HCT116 (cell line): Measurements from ENCODE around the gene PLEK2. TPM values are rescaled to one million over a fixed set of nuclear protein-coding genes. Genes with fewer than 3 reads are reported as not detected.

Experiments used
- ATAC-seq: fragments of 200-7000 bp; cut with Tn5 transposase; 2 replicates; pipeline ENCODE4 v1.9.1; 2020; ENCODE audit warnings: mild to moderate bottlenecking, moderate library complexity
- BruUV-seq: library from RNA; stranded (reverse); fragments of 400-500 nt; replicated peaks from 2 replicates; lab custom pipeline; 2021; lab: Mats Ljungman, UMichigan
- CTCF ChIA-PET: fragments of 300-600 bp; sonication (Branson Sonifier 250); formaldehyde crosslinking; loops from one replicate; lab custom pipeline; 2021; ENCODE audit warnings: antibody characterized with exemption; lab: Charles Lee
- POLR2A ChIA-PET: fragments of 300-600, 350-600 bp; sonication (Branson Sonifier 250); formaldehyde crosslinking; loops from one replicate; lab custom pipeline; 2021; ENCODE audit warnings: antibody characterized with exemption; lab: Charles Lee
- RAD21 ChIA-PET, 2 experiments: fragments of 300-600 bp; sonication (Branson Sonifier 250); formaldehyde crosslinking; loops; one replicate each; lab custom pipeline; 2023; ENCODE audit warnings: low total read pairs in 2 of 2; ENCODE audit not compliant: uncharacterized antibody in 2 of 2, unreplicated experiment in 2 of 2, low non-redundant PET in 1 of 2; lab: Charles Lee
- DNase-seq: peaks from one replicate; pipeline ENCODE4 v3.0.0-alpha.2; 2010; ENCODE audit warnings: low read depth, low spot score
- H2AFZ ChIP-seq: fragments of 200-600 bp; shearing (Covaris generic), sonication (generic); 2 replicates; pipeline ENCODE4 v1.6.1; 2017; ENCODE audit warnings: low read depth, mixed run types, mixed read lengths, antibody characterized with exemption, low read length; ENCODE audit not compliant: poor library complexity, severe bottlenecking
- H3K27ac ChIP-seq: 2 replicates; pipeline ENCODE4 v1.5.1; 2012; ENCODE audit warnings: low read depth, low read length
- H3K27me3 ChIP-seq: fragments of 200-600 bp; sonication (generic); 2 replicates; pipeline ENCODE4 v1.6.1; 2016; ENCODE audit warnings: mixed run types, low read length, mixed read lengths; ENCODE audit not compliant: insufficient read depth
- H3K36me3 ChIP-seq, 2 experiments: fragments of 200-500 bp in 1 of 2; fragments of 200-600 bp in 1 of 2; sonication (Bioruptor generic) in 1 of 2; sonication (generic) in 1 of 2; 2 replicates each; pipeline versions ENCODE4 v1.5.1 to v1.6.1; 2014 to 2016; ENCODE audit warnings: low read length in 2 of 2, inconsistent platforms in 1 of 2, mixed read lengths in 1 of 2, mixed run types in 1 of 2; ENCODE audit not compliant: insufficient read depth in 2 of 2, control insufficient read depth in 1 of 2
- H3K4me1 ChIP-seq, 2 experiments: fragments of 200-600 bp in 1 of 2; sonication (generic) in 1 of 2; 2 replicates each; pipeline versions ENCODE4 v1.5.1 to v1.6.1; 2012 to 2017; ENCODE audit warnings: low read length in 2 of 2, inconsistent platforms in 1 of 2, mild to moderate bottlenecking in 1 of 2, mixed read lengths in 1 of 2, mixed run types in 1 of 2, moderate library complexity in 1 of 2; ENCODE audit not compliant: insufficient read depth in 2 of 2, control insufficient read depth in 1 of 2
- H3K4me2 ChIP-seq: fragments of 200-600 bp; sonication (generic); 2 replicates; pipeline ENCODE4 v1.6.1; 2017; ENCODE audit warnings: mixed run types, low read length, mixed read lengths
- H3K4me3 ChIP-seq, 2 experiments: fragments of 200-600 bp in 1 of 2; sonication (generic) in 1 of 2; replicated peaks in 1 of 2; 2 replicates each; pipeline ENCODE4 v1.5.1; 2011 to 2016; ENCODE audit warnings: low read length in 2 of 2, control low read depth in 1 of 2, low read depth in 1 of 2, mild to moderate bottlenecking in 1 of 2, mixed read lengths in 1 of 2, mixed run types in 1 of 2
- H3K79me2 ChIP-seq: fragments of 200-600 bp; sonication (generic); 2 replicates; pipeline ENCODE4 v1.6.1; 2017; ENCODE audit warnings: mild to moderate bottlenecking, mixed run types, low read length, moderate library complexity, mixed read lengths; ENCODE audit not compliant: insufficient read depth
- H3K9ac ChIP-seq: fragments of 200-600 bp; sonication (generic); 2 replicates; pipeline ENCODE4 v1.6.1; 2016; ENCODE audit warnings: low read length, mixed read lengths
- H3K9me2 ChIP-seq: fragments of 200-600 bp; sonication (generic), shearing (Covaris generic); 2 replicates; pipeline ENCODE4 v1.6.1; 2017; ENCODE audit warnings: mixed run types, mild to moderate bottlenecking, moderate library complexity; ENCODE audit not compliant: insufficient read depth
- H3K9me3 ChIP-seq, 2 experiments: fragments of 200-500 bp in 1 of 2; fragments of 200-600 bp in 1 of 2; sonication (Bioruptor generic) in 1 of 2; sonication (generic) in 1 of 2; 2 replicates each; pipeline ENCODE4 v1.6.1; 2014 to 2017; ENCODE audit warnings: low read length in 2 of 2, mixed read lengths in 2 of 2, inconsistent platforms in 1 of 2, low read depth in 1 of 2, mild to moderate bottlenecking in 1 of 2, mixed run types in 1 of 2, moderate library complexity in 1 of 2; ENCODE audit not compliant: control insufficient read depth in 1 of 2, insufficient read depth in 1 of 2
- H4K20me1 ChIP-seq: fragments of 200-600 bp; sonication (generic), shearing (Covaris generic); 2 replicates; pipeline ENCODE4 v1.6.1; 2017; ENCODE audit warnings: mixed run types, mild to moderate bottlenecking, moderate library complexity; ENCODE audit not compliant: insufficient read depth
- CBX3 ChIP-seq: IDR thresholded peaks from 2 replicates; pipeline ENCODE4 v1.6.1; 2012; ENCODE audit warnings: low read depth
- CEBPB ChIP-seq: IDR thresholded peaks from 2 replicates; pipeline ENCODE4 v1.6.1; 2012; ENCODE audit warnings: low read depth
- EGR1 ChIP-seq: IDR thresholded peaks from 2 replicates; pipeline ENCODE4 v1.6.1; 2012; ENCODE audit warnings: low read depth
- ELF1 ChIP-seq: IDR thresholded peaks from 2 replicates; pipeline ENCODE4 v1.6.1; 2012; ENCODE audit warnings: low read depth, borderline replicate concordance
- EZH2phosphoT487 ChIP-seq: fragments of 200-600 bp; IDR thresholded peaks from 2 replicates; pipeline ENCODE4 v1.6.1; 2018; ENCODE audit warnings: antibody characterized with exemption, borderline replicate concordance
- FOSL1 ChIP-seq: IDR thresholded peaks from 2 replicates; pipeline ENCODE4 v1.6.1; 2012; ENCODE audit warnings: low read depth
- JUND ChIP-seq: IDR thresholded peaks from 2 replicates; pipeline ENCODE4 v1.6.1; 2012
- POLR2A ChIP-seq: IDR thresholded peaks from 2 replicates; pipeline ENCODE4 v1.7.0; 2011; ENCODE audit warnings: borderline replicate concordance; ENCODE audit not compliant: insufficient read depth, insufficient read length; ENCODE audit errors: extremely low read depth
- SIN3A ChIP-seq: IDR thresholded peaks from 2 replicates; pipeline ENCODE4 v1.6.1; 2012; ENCODE audit warnings: low read depth
- SP1 ChIP-seq: IDR thresholded peaks from 2 replicates; pipeline ENCODE4 v1.6.1; 2012; ENCODE audit warnings: low read depth
- SRF ChIP-seq: IDR thresholded peaks from 2 replicates; pipeline ENCODE4 v1.6.1; 2012; ENCODE audit warnings: low read depth
- TCF7L2 ChIP-seq: IDR thresholded peaks from 2 replicates; pipeline ENCODE4 v1.7.0; 2011; ENCODE audit warnings: borderline replicate concordance, inconsistent platforms; ENCODE audit not compliant: insufficient read depth, insufficient read length; ENCODE audit errors: extremely low read depth
- YY1 ChIP-seq: IDR thresholded peaks from 2 replicates; pipeline ENCODE4 v1.6.1; 2011; ENCODE audit warnings: low read length, low read depth, moderate library complexity, mild to moderate bottlenecking; ENCODE audit not compliant: insufficient replicate concordance; ENCODE audit errors: extremely low read depth
- ZNF274 ChIP-seq: fragments of 200-500 bp; sonication (Bioruptor generic); IDR thresholded peaks from 2 replicates; pipeline ENCODE4 v1.6.1; 2014; ENCODE audit warnings: mild to moderate bottlenecking, low read depth, low read length, inconsistent platforms
- intact Hi-C: fragments of 100-400 bp; cut with micrococcal nuclease; formaldehyde crosslinking; loops from 2 replicates; pipeline ENCODE4 v1.10.0; 2022
- total RNA-seq: library from RNA; stranded (reverse); gene quantifications from one replicate; pipeline ENCODE4 v1.2.1, GENCODE V29; 2021; ENCODE audit not compliant: unreplicated experiment
- TF ChIP-seq, protein P1 (sequence below), 3 experiments: fragments of 200-600 bp in 1 of 3; sonication (generic) in 1 of 3; IDR thresholded peaks in 2 of 3; conservative IDR thresholded peaks in 1 of 3; 2 replicates each; pipeline ENCODE4 v1.5.1; 2012 to 2017; ENCODE audit warnings: low read depth in 2 of 3, low read length in 2 of 3, antibody characterized with exemption in 1 of 3, borderline replicate concordance in 1 of 3, control low read depth in 1 of 3, mild to moderate bottlenecking in 1 of 3, mixed read lengths in 1 of 3, mixed run types in 1 of 3, moderate library complexity in 1 of 3; ENCODE audit not compliant: insufficient read depth in 1 of 3
- TF ChIP-seq, protein P2 (sequence below): IDR thresholded peaks from 2 replicates; pipeline ENCODE4 v1.6.1; 2012
- TF ChIP-seq, protein P3 (sequence below): IDR thresholded peaks from 2 replicates; pipeline ENCODE4 v1.6.1; 2011; ENCODE audit warnings: mild to moderate bottlenecking, low read length, moderate library complexity; ENCODE audit not compliant: insufficient replicate concordance; ENCODE audit errors: extremely low read depth
- TF ChIP-seq, protein P4 (sequence below): IDR thresholded peaks from 2 replicates; pipeline ENCODE4 v1.6.1; 2012; ENCODE audit warnings: low read depth

PLEK2 gene
- total RNA-seq, 1 experiment from 2014 or later = 67.6 TPM

DNA sequence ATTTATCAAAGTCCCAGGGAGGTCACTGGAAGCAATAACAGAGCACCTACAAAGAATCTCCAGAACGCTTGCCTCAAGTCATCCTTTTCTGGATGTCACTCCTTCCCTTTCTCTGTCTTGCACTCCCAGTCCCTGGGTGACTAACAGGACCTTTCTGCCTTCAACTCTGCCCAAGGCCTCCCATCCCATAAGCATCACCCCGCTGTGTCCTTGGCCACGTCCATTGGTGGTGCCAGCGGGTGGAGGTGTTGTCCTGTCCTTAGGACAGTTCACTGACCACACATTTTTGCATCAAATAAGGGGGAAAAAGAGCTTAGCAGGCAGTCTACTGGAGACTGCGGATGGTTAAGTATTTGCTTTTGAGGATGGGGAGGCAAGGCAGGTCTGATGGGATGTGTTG is 23.6 kb upstream of the PLEK2 start (continued):
- TF ChIP-seq JUND (no peak), YY1 (no peak)
- TF ChIP-seq, all 23 proteins: peak for 0

DNA sequence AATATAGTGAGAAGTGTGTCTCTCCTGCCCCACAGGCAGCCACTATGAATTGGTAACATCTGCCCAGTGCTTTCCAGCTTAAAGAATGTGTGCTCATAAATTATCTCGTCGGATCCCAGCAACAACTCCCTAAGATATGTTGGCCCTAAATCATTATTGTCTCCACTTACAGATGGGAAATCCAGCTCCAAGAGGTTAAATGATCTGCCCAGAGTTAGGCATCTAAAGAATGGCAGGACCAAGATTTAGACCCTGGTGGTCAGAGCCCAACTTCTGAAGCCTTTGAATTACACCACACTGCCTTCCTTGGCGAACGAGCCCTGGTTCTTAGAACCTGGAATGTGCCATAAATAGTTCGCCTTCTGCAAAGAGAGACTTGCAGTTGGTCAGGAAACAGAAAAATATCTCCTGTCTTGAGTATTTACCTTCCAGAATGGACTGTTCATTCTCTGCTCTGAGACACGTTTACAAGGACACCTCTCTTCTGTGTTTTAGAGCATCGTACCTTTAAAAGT is 20.1 kb upstream of the PLEK2 start:
- BruUV-seq = no TSS peak
- Histone ChIP-seq H3K9me3 (no peaks in the 10 kb centered on the region), H3K9me2 (no peaks in the 10 kb centered on the region), H3K4me1 (peaks cover 5 to 20% of the 10 kb centered on the region in 2 experiments; a peak in 3 of 4 replicates), H4K20me1 (no peaks in the 10 kb centered on the region), H3K36me3 (no peaks in the 10 kb centered on the region), H3K9ac (no peak overlapping the region), H3K4me3 (no peak overlapping the region), H3K27me3 (no peaks in the 10 kb centered on the region), H3K27ac (no peak overlapping the region), H2AFZ (no peak overlapping the region), H3K79me2 (no peaks in the 10 kb centered on the region), H3K4me2 (no peak overlapping the region)
- ChIA-PET POLR2A (no interaction called here), RAD21 (no interaction called here), CTCF (interaction anchor here (1.0 kb wide), 1 partner anchor 272 kb away, joined by 4 read pairs; no protein-coding TSS in a partner anchor)
- no peak for DNase-seq
- no peak for ATAC-seq
- intact Hi-C loops = no loop called here
- TF ChIP-seq JUND = no peak
- no peak for TF ChIP-seq POLR2A
- no peak for TF ChIP-seq YY1
- no peak for TF ChIP-seq SIN3A
- TF ChIP-seq, protein P1, sequence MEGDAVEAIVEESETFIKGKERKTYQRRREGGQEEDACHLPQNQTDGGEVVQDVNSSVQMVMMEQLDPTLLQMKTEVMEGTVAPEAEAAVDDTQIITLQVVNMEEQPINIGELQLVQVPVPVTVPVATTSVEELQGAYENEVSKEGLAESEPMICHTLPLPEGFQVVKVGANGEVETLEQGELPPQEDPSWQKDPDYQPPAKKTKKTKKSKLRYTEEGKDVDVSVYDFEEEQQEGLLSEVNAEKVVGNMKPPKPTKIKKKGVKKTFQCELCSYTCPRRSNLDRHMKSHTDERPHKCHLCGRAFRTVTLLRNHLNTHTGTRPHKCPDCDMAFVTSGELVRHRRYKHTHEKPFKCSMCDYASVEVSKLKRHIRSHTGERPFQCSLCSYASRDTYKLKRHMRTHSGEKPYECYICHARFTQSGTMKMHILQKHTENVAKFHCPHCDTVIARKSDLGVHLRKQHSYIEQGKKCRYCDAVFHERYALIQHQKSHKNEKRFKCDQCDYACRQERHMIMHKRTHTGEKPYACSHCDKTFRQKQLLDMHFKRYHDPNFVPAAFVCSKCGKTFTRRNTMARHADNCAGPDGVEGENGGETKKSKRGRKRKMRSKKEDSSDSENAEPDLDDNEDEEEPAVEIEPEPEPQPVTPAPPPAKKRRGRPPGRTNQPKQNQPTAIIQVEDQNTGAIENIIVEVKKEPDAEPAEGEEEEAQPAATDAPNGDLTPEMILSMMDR (IDR thresholded peaks at IDR 0.05 in 2 of 3, conservative IDR thresholded peaks at IDR 0.05 in 1 of 3; ENCODE audit: borderline replicate concordance in 1 of 3, insufficient read depth in 1 of 3, low read depth in 2 of 3, low read length in 2 of 3) = no peak
- no peak for TF ChIP-seq SP1
- no peak for TF ChIP-seq CBX3
- TF ChIP-seq EZH2phosphoT487 = no peak
- TF ChIP-seq CEBPB = no peak
- no peak for TF ChIP-seq ZNF274
- no peak for TF ChIP-seq TCF7L2
- TF ChIP-seq, protein P2, sequence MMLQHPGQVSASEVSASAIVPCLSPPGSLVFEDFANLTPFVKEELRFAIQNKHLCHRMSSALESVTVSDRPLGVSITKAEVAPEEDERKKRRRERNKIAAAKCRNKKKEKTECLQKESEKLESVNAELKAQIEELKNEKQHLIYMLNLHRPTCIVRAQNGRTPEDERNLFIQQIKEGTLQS = no peak
- no peak for TF ChIP-seq EGR1
- TF ChIP-seq, protein P3, sequence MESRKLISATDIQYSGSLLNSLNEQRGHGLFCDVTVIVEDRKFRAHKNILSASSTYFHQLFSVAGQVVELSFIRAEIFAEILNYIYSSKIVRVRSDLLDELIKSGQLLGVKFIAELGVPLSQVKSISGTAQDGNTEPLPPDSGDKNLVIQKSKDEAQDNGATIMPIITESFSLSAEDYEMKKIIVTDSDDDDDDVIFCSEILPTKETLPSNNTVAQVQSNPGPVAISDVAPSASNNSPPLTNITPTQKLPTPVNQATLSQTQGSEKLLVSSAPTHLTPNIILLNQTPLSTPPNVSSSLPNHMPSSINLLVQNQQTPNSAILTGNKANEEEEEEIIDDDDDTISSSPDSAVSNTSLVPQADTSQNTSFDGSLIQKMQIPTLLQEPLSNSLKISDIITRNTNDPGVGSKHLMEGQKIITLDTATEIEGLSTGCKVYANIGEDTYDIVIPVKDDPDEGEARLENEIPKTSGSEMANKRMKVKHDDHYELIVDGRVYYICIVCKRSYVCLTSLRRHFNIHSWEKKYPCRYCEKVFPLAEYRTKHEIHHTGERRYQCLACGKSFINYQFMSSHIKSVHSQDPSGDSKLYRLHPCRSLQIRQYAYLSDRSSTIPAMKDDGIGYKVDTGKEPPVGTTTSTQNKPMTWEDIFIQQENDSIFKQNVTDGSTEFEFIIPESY = no peak
- no peak for TF ChIP-seq ELF1
- no peak for TF ChIP-seq FOSL1
- TF ChIP-seq SRF = no peak
- TF ChIP-seq, protein P4, sequence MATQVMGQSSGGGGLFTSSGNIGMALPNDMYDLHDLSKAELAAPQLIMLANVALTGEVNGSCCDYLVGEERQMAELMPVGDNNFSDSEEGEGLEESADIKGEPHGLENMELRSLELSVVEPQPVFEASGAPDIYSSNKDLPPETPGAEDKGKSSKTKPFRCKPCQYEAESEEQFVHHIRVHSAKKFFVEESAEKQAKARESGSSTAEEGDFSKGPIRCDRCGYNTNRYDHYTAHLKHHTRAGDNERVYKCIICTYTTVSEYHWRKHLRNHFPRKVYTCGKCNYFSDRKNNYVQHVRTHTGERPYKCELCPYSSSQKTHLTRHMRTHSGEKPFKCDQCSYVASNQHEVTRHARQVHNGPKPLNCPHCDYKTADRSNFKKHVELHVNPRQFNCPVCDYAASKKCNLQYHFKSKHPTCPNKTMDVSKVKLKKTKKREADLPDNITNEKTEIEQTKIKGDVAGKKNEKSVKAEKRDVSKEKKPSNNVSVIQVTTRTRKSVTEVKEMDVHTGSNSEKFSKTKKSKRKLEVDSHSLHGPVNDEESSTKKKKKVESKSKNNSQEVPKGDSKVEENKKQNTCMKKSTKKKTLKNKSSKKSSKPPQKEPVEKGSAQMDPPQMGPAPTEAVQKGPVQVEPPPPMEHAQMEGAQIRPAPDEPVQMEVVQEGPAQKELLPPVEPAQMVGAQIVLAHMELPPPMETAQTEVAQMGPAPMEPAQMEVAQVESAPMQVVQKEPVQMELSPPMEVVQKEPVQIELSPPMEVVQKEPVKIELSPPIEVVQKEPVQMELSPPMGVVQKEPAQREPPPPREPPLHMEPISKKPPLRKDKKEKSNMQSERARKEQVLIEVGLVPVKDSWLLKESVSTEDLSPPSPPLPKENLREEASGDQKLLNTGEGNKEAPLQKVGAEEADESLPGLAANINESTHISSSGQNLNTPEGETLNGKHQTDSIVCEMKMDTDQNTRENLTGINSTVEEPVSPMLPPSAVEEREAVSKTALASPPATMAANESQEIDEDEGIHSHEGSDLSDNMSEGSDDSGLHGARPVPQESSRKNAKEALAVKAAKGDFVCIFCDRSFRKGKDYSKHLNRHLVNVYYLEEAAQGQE = no peak
